Stimulated activated CD4-positive, alpha-beta T cell treated with anti-CD3 and anti-CD28 coated beads, Interleukin-15, amount 100 ng/mL, for 1 hour (primary cell): Measurements from ENCODE around the gene SLC8A1.

Experiments used
- DNase-seq, 2 donors: peaks; one replicate each; pipeline ENCODE4 v3.0.0-alpha.2; 2020; ENCODE audit warnings: low read depth in 1 of 2, low spot score in 1 of 2

The SLC8A1 gene

GRCh38 chr2:40388161-40388560, 63.7 kb downstream of the SLC8A1 start:
- DNase-seq: no peak

- DNase-seq: no peak
Measured at GRCh38 chr2:40386177-40386576, 65.7 kb downstream of the SLC8A1 start.

GRCh38 chr2:40384714-40385113, 67.2 kb downstream of the SLC8A1 start:
- DNase-seq: no peak

- DNase-seq: no peak
Measured at GRCh38 chr2:40384233-40384632, 67.7 kb downstream of the SLC8A1 start.

GRCh38 chr2:40380721-40381120, 71.2 kb downstream of the SLC8A1 start:
- DNase-seq: no peak

GRCh38 chr2:40380041-40380440, 71.8 kb downstream of the SLC8A1 start:
- DNase-seq: no peak

GRCh38 chr2:40374543-40375240, 77.2 kb downstream of the SLC8A1 start:
- DNase-seq: no peak

- DNase-seq: no peak
Measured at GRCh38 chr2:40373111-40373510, 78.8 kb downstream of the SLC8A1 start.

GRCh38 chr2:40372283-40372985, 79.5 kb downstream of the SLC8A1 start:
- no peak for DNase-seq

- no peak for DNase-seq
Measured at GRCh38 chr2:40371525-40372282, 80.2 kb downstream of the SLC8A1 start.

- no peak for DNase-seq
Measured at GRCh38 chr2:40370007-40370395, 81.9 kb downstream of the SLC8A1 start.

- DNase-seq: no peak
Measured at GRCh38 chr2:40369267-40370006, 82.5 kb downstream of the SLC8A1 start.

GRCh38 chr2:40367652-40368051, 84.2 kb downstream of the SLC8A1 start:
- DNase-seq: no peak

- DNase-seq: no peak
Measured at GRCh38 chr2:40367032-40367431, 84.9 kb downstream of the SLC8A1 start.

GRCh38 chr2:40364151-40364874, 87.6 kb downstream of the SLC8A1 start:
- DNase-seq: no peak

- no peak for DNase-seq
Measured at GRCh38 chr2:40363631-40364030, 88.3 kb downstream of the SLC8A1 start.

GRCh38 chr2:40363231-40363630, 88.7 kb downstream of the SLC8A1 start:
- DNase-seq: no peak

GRCh38 chr2:40361478-40361877, 90.4 kb downstream of the SLC8A1 start:
- DNase-seq: no peak

GRCh38 chr2:40360652-40361051, 91.2 kb downstream of the SLC8A1 start:
- DNase-seq: no peak

GRCh38 chr2:40359811-40360210, 92.1 kb downstream of the SLC8A1 start:
- no peak for DNase-seq

- no peak for DNase-seq
Measured at GRCh38 chr2:40358783-40359182, 93.1 kb downstream of the SLC8A1 start.
